CD4-positive, alpha-beta T cell treated with Interleukin-10 for 1 hour (primary cell): Measurements from ENCODE around the gene HNRNPR.
A peak's percentile ranks its signal among the peaks of the same experiment; 100 is the strongest.

Source experiments
- DNase-seq: peaks from one replicate; pipeline ENCODE4 v3.0.0-alpha.2; 2020

The HNRNPR gene

DNA sequence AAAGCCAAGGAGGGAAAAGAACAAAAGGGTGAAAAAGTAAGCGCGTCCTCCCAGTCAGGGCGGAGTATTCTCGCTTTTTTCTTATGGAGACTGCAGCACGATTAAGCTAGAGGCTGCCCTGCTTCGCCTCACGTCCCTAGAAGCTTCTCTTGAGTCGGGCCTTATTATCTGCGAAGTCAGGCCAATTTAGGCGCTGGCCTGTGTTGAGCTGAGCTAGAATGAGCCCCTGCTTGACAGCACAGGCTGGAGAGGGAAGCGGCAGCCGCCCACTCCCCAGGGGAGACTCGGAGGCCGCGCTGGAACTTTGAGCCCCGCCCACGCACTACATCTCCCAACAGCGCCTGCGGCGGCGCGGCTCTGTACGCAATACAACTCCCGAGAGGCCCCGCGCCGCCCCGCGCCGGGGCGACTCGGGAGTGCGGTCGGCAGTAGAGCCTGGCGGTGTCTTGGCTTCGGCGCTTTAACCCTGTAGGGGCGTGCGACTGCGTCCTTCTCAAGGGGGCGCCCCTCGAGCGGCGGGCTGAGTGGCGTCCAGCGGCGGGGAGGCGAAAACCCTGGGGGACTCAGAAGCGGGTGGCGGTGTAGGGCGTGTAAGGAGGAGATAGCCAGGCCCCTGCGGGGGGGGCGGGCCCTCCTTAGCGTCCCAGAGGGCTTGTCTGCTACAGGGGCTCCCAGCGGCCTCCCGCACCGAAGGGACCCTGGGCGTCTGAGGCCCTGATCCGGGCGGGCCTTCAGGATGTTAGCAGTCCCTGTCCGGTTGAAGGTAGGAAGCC, 24.7 kb upstream of the HNRNPR start:
- peak; percentile 88 for DNase-seq

DNA sequence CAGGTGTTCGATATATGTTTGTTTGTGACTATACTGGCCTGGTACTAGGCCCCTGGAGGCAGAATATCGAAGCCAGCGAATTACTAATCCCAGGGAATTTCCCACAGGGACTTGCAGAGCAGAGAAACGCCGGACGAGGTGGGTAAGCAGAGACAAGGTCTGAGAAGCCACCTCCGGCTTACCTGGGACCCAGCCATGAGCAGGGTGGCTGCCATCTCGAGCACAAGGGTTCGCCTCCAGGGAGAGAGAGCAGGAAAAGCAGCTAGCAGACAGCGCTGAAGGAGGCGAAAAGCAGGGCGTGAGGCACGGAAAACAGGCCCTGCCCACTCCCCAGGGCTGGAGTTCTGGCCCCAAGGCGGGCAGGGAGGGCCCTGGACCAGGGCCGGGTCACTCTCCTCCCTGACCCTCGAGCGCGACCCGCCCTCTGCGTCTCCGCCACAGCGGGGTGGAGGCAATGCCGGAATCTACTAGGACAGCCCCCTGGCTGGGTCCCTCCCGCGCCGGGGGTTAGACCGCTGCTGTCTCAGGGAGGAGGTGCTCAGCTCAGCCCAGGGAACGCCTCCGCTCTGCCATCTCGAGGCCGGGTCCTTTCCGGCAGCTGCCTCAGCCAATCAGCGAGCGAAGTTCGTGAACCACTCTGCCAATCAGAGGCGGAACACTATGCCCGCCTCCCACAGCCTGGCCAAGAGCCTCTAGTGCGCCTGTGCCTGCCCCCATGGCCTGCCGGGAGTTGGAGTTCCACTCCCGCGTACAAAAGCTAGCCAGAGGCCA, 23.9 kb upstream of the HNRNPR start:
- DNase-seq = peak; percentile 99

DNA sequence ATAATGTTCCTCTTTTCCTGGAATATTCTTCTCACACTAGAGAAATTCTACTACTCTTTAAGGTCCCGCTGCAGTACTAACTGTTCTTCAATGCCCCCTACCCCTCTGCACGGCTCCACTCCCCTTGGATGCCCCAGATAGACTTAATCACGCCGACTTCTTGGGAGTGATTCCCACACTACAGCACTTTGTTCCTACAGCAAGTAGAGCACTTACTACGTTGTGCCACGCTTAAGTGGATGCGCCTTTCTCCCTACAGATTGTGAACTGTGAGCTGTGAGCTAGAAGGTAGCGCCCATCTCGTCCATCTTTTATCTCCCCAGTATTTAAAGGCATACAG, 23.3 kb upstream of the HNRNPR start:
- DNase-seq = no peak

DNA sequence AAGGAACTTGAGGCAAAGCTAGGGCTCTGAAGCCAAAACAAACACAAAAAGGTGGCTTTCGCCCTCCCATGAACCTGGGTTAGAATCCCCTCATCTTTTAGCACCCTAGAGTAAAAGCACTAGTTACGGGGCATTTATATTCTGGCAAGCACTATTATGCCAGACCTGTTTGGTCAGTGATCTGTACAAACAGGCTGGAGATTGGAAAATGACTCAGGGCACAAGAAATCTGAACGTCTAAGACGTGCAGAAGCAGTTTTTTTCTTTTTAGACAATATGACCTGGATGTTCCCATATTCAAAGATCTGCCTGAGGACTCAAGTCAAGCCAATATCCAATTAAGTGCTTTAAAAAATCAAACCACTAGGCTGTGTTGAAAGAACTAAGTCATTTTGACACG, 22.5 kb upstream of the HNRNPR start:
- DNase-seq = no peak

DNA sequence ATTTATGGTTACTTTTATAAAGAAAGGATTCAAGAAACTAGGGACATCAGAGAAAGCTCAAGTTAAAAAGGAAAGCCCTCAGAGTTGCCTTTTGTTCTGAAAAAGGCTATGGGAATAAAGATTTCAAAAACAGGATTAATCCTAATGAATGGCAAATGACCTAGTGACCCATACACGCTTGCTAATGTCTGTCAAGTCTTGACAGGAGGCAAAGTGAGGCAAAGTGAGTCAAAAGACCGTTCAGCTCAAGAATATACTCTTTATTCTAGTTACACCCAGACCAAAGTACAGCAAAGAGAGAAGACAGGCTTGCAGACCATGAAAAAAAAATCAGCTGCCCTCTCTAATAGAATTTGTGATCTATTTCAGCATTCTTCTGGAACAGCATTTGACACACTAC, 22.1 kb upstream of the HNRNPR start:
- DNase-seq = no peak

DNA sequence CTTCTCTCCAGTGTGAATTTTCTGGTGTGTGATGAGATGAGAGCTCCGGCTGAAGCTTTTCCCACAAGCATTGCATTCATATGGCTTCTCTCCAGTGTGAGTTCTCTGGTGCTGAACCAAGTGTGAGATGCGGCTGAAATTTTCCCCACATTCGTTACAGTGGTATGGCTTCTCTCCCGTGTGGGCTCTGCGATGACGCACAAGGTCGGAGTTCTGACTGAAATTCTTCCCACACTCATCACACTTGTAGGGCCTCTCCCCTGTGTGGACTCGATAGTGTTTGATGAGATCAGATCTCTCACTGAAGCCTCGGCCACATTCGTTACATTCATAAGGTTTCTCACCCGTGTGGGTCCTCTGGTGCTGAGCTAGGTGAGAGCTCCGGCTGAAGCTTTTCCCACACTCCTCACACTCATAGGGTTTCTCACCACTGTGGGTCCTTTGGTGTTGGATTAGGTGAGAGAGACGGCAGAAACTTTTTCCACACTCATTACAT, 18.2 kb upstream of the HNRNPR start:
- DNase-seq = no peak

DNA sequence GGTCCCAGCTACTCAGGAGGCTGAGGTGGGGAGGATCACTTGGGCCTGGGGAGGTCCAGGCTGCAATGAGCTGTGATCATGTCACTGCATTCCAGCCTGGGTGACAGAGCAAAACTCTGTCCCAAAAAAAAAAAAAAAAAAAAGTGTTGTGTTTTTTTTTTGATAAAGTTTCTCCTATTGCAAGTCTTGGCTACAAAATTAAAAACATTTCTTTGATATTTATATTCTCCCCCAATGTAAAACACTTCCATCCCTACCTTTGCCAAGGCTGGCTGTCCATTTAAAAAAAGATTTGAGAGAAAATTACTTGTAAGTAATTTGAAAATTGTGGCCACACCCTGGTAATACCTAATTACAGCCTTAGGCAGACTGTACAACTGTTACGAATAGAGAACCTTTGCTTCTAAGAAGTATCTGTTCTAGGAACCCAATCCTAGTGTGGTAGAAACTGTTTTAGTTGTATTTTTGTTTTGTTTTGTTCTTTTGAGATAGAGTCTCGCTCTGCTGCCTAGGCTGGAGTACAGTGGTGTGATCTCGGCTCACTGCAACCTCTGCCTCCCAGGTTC, 14.3 kb upstream of the HNRNPR start:
- no peak for DNase-seq

DNA sequence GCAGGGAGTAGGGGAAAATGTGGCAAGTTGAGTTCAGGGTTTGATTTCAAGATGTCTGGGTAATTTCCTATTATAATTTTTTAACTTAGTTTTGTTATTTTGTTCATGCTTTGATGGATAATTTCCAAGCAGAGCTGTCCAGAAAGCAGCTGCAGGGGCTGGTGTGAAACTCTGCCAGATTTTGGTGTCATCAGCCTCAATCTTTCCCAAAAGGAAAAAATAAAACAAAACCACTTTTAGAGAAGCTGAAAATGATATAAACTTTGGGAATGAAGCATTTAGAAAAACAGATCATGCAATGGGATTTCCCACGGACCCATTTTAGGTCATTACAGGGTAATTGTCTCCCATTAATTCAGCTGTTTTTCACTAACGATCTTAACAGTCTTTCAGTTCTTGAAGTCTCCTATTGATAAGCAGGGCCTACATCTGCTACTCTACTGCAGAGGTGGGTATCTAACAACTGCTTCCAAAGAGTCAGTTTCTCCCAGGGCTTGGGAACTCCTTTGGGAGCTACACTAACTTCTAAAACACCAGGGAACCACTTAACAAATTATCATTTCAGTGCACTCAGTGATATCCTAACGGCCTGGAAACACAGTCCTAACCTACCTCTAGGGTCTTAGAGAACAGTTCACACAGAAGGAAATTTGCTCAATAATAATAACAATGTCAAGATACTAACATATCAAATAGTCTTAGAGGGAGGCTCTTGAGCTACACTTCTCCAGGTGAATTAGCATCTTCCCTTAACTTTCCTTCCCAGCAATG, 13.2 kb upstream of the HNRNPR start:
- no peak for DNase-seq

DNA sequence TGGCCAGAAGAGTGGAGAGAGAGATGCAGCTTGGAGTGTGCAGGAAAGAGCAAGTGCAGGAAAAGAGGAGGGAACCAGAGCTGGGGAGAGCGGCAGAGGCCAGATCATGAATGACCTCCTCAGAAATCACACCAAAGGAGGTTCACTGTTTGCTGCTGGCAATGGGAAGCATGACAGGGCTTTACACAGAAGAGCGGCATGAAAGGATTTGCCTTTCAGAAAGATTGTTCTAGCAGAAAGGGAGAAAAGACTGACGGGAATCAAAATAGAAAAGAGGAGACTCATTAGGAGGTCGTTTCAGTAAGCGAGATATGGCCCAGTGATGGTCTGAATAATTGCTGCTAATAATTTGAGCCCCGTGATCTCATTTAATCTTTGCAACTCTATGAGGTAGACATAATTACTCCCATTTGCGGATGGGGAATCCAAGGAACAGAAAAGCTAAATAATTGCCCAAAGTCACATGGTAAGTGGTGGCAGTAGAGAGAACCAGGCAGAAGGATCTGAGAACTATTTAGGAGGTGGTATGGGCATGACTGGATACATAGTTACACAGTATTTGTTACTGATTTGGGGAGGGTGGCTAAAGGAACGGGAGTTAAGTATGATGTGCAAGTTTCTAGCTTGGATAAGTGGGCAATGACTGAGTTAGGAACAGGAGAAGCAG, 12.5 kb upstream of the HNRNPR start:
- DNase-seq = no peak

DNA sequence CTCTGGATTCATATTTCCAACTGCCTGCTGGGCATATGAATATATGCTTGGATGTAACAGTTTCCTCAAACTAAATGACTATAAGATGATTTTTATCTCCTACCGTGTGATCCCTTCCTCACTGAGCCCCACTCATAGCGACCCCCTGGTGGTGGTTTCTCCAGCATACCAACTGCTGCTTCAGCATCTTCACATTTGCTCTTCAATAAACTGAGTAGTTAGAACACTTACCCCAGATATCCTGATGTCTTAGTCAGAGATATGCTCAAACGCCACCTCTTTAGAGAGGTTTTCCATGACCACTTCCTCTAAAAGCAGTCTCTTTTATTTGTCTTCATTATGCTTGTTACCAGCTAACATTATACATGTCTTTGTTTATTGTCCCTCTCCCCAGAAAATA, 10.2 kb upstream of the HNRNPR start:
- DNase-seq = no peak

DNA sequence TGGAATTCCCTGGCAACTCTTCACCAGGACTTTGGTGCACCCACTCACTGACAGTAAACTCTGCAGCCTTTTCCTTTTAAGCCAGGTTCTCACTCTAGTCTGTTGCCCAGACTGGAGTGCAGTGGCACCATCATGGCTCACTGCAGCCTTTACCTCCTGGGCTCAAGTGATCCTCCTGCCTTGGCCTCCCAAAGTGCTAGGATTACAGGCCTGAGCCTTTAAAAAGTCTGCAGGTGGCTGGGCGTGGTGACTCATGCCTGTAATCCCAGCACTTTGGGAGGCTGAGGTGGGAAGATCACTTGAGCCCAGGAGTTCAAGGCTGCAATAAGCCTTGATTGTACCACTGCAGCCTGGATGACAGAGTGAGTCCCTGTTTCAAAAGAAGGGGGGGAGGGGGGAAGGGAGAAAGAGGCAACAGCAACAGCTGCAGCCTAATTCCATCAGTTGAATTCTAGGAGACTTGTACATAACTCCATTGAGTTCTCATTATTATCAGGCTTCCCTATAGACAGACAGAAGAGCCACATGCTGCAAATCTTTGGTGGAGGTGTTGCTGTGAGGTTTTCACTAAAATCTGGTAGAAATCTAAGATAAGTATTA, 8.1 kb upstream of the HNRNPR start:
- DNase-seq = no peak

DNA sequence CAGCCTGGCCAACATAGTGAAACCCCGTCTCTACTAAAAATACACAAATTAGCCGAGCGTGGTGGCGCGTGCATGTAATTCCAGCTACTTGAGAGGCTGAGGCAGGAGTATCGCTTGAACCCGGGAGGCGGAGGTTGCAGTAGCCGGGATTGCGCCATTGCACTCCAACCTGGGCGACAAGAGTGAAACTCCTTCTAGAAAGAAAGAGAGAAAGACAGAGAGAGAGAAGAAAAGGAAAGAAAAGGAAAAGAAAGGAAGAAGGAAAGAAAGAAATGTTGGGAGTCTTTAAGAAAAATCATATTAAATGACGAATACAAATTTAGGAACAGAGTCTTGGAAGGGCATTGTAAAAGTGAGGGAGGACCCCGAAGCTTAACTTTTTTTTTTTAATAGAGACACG, 1.8 kb upstream of the HNRNPR start:
- DNase-seq = no peak

DNA sequence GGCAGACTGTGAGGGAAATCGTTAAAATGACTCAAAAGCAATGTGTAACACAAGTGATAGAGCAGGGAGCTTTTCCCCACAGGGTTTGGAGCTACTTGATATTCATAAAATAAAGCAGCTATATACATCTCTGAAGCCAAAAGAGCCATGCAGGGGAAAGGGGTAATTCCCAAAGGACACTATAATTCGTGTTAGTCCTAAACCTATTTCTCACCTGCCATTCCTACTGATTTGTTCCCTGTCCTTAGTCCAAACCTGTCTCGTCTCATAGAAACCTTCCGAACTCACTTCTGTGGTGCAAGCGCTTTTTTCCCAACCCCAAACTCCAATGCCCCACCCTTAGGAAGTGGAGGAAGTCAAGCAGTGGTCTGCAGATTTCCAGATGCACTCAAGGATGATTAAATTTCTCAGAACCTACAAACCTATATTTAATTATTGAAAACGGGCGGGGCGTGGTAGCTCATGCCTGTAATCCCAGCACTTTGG, 946 bp upstream of the HNRNPR start:
- DNase-seq = no peak

DNA sequence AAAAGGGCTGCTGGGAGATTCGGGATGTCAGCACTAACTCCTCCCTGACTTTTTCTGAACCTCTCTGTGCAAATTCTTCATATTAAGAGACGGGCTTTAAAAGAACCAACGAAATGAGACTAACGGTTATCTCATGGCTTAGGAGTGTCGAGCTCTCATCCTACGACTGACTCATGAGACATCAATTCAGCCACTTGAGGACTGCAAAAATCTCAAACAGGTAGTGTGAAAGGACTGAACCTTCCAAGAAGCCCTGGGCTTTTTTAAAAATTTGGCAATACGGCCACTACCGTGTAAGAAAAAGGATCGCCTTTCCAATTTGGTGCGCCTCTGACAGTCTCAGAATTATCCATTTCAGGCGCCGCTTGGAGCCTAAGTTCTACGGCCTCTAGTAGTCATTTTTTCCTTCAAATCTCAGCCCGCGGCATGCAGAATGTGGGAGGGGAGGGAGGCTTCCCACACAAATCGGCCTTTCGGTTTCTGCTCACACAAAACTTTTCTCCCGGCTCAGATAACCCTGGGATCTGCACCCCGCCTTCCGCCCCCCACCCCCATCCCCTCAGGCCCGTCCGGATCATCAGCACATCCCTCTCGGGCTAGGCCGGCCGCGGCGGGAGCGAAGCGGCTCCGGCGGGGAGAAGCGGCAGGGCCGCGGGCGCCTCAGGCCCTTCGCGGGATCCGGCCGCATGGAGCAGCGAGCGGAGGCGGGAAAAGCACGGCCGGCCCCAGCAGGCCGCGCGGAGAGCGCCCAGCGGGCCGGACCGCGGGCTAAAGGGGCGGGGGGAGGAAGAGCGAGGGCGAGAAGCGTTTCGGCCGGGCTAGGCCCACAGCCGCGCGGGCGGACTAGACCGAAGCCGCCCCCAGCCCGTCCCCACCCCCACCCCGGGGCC, 618 bp downstream of the HNRNPR start:
- DNase-seq = peak; percentile 28

DNA sequence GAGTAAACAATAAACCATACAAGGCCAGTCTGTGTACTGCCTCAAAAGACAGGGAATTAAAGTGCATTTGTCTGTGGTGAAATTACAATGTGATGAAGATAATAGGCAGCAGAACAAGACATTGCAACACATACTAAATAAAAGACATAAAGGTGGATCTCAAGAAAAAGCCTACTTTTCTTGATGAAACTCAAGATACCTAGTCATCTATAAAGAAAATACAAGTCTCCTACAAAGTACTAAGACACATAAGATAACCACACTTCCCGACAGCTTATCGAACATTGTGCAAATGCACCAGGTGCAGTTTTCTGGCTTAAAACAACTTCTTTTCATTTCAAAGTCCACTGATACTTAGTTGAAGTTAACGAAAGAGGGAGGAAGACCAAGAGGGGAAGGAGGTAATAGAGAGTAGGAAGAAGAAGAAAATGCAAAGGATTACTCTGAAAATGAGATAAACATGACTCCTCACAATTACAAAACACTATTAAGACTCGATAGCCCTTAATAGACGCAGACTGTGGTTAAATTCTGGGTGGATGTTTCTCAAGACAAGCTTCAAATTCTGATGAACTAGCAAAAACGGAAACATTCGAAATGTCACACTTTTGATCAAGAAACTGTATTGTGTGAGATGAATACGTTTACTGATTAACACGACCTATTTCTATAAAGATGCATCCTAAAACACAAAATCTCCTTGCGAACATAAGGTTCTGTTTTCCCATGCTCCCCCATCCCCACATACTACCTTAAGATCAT, 2.0 kb downstream of the HNRNPR start:
- peak; percentile 15 for DNase-seq

DNA sequence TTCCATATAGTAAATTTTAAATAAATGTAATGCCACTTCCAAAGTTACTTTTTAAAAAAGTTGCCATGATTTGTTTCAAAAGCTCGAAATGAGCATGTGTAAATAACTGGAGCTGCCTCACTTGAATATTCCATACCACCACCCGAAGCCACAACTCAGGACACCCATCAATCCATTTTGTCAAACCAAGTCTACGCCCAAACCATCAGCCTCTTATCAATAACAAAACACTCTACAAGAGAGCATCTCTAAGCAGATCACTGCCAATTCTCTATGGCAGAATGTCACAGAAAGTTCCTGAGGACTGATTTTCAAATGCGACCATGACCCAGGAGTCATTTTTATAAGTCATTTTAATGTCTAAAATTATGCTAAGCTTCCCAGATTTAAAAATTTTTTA, 4.5 kb downstream of the HNRNPR start:
- no peak for DNase-seq

DNA sequence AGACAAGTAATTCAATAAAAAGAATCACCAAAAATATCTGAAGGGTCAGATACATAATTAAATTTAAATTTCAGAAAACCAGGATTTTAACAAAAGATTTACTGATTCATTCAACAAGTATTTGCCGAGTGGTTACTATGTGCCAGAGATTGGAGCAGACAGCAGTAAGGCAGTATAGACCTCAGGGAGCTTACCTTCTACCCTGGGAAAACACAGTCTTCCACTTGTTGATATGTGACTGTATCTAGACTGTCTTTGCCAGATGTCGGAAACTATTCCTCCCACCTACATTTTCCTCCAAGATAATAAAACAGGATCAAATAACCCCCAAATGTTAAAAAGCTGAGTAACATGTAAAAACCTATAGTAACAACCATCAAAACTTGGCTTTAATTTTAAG, 6.2 kb downstream of the HNRNPR start:
- no peak for DNase-seq

DNA sequence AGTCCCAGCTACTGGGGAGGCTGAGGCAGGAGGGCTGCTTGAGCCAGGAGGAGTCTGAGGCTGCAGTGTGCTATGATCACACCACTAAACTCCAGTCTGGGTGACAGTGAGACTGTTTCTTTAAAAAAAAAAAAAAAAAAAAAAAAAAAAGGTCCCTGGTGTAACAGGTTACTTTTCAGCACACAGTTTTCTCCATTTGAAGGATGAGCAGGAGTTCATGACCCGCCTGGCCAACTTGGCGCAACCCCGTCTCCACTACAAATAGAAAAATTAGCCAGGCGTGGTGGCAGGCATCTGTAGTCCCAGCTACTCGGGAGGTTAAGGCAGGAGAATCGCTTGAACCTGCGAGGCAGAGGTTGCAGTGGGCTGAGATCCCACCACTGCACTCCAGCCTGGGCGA, 12.4 kb downstream of the HNRNPR start:
- DNase-seq = no peak

DNA sequence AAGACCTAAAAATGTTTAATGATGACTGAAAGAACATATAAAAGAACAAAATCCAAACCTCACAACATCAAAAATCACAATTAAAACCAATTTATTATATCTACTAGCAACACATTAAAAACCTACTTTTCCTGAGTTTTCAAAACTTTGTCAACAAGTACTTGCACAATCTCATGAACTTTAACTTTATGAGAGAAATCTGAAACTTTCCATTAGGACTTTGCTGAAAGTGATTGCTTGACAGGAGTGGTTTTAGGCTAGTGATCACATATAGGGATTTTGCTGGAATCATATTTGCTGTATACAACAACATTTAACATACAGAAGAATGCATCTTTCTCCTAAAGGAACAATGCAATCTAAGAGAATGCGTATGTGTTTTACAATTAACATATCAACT, 13.2 kb downstream of the HNRNPR start:
- DNase-seq = no peak

DNA sequence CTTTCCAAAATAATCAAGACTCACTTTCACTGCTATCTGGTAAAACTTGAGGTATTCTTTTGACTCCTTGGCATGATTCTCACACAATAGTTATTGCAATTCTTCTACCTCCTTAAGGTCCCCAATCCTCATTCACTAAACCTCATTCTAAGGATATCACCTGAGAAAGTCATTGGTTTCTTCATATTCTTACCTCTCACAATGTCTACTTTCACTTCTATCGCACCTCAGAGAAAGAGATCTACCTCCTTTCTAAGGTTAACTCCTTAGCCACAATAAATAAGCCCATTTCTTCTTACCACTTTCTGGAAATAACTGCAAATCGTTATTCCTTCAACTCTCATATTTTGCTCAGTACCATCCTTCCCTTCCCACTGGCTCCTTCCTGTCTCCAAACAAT, 18.7 kb downstream of the HNRNPR start:
- no peak for DNase-seq
